ENCODE data around the gene MEPE. TPM values are rescaled to one million over a fixed set of nuclear protein-coding genes. Genes with fewer than 3 reads are reported as not detected.

MEPE gene
- total RNA-seq, 1 donor from 2014 or later: not detected

DNA sequence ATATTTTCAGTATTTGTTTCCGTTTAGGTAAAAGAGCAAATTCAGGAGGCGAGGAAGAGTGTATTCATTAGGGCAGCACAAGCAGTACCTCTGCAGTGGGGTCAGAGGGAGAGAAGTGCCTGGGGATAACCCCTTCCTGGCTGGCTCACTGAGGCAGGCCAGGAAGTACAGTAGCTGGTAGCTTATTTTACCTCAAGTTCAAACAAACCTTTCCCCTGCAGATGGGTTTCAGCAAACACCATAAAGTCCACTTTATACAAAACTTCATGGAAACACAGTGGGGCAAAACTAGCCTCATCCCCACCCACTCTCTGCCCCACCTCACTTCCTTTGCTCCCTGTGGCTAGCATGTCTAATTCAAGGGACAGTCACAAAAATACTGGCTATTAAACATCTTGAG, 29.5 kb downstream of the MEPE start:
- H3K9me3 Mint-ChIP-seq (ENCODE audit: low read depth): peaks cover 14% of the 10 kb centered on the region
- peaks cover 20% of the 10 kb centered on the region for H3K4me1 Mint-ChIP-seq (ENCODE audit: low read depth)
- TF ChIP-seq, protein P1, sequence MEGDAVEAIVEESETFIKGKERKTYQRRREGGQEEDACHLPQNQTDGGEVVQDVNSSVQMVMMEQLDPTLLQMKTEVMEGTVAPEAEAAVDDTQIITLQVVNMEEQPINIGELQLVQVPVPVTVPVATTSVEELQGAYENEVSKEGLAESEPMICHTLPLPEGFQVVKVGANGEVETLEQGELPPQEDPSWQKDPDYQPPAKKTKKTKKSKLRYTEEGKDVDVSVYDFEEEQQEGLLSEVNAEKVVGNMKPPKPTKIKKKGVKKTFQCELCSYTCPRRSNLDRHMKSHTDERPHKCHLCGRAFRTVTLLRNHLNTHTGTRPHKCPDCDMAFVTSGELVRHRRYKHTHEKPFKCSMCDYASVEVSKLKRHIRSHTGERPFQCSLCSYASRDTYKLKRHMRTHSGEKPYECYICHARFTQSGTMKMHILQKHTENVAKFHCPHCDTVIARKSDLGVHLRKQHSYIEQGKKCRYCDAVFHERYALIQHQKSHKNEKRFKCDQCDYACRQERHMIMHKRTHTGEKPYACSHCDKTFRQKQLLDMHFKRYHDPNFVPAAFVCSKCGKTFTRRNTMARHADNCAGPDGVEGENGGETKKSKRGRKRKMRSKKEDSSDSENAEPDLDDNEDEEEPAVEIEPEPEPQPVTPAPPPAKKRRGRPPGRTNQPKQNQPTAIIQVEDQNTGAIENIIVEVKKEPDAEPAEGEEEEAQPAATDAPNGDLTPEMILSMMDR (IDR thresholded peaks at IDR 0.05; ENCODE audit: unreplicated experiment): no peak
- no peak for DNase-seq (ENCODE audit: low spot score, unreplicated experiment)
- peaks cover 13% of the 10 kb centered on the region for H3K36me3 Mint-ChIP-seq (ENCODE audit: insufficient read depth)
- H3K27me3 Mint-ChIP-seq: peaks cover 2% of the 10 kb centered on the region
- H3K27ac Mint-ChIP-seq: no peak overlapping the region
- H3K4me3 Mint-ChIP-seq (ENCODE audit: low read depth): no peak overlapping the region

DNA sequence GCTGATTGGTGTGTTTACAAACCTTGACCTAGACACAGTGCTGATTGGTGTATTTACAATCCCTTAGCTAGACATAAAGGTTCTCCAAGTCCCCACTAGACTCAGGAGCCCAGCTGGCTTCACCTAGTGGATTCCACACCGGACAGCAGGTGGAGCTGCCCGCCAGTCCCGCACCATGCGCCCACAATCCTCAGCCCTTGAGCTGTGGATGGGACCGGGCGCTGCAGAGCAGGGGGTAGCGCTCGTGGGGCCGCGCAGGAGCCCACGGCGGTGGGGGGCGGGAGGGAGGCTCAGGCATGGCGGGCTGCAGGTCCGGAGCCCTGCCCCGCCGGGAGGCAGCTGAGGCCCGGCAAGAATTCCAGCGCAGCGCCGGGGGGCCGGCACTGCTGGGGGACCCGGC, 30.7 kb downstream of the MEPE start:
- H3K4me3 Mint-ChIP-seq (ENCODE audit: low read depth): no peak overlapping the region
- H3K4me1 Mint-ChIP-seq (ENCODE audit: low read depth): peaks cover 19% of the 10 kb centered on the region
- H3K27ac Mint-ChIP-seq: no peak overlapping the region
- TF ChIP-seq, protein P1 (IDR thresholded peaks at IDR 0.05; ENCODE audit: unreplicated experiment): no peak
- H3K9me3 Mint-ChIP-seq (ENCODE audit: low read depth): peaks cover 20% of the 10 kb centered on the region
- H3K27me3 Mint-ChIP-seq: peaks cover 2% of the 10 kb centered on the region
- DNase-seq (ENCODE audit: low spot score, unreplicated experiment): no peak
- peaks cover 13% of the 10 kb centered on the region for H3K36me3 Mint-ChIP-seq (ENCODE audit: insufficient read depth)

DNA sequence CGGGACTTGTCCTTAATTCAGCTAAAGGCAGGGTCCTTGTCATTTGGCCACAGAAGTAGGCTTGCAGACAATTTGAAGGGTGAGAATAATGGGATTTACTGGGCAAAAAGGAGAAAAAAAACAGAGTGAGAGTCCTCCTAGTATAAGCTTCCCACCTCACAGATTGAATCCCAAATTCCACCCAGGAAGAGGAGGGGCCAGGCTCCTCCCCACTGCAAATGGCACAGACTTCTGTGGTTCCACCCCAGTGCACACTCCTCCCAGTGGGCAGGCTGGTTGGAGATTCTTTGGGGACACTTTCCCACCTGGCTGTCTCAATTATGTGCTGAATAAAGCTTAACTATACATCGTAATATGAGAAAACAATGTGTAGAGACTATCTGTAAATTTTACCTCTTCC, 31.6 kb downstream of the MEPE start:
- Mint-ChIP-seq H3K36me3 (ENCODE audit: insufficient read depth) (peaks cover 13% of the 10 kb centered on the region), H3K4me1 (ENCODE audit: low read depth) (peaks cover 19% of the 10 kb centered on the region), H3K9me3 (ENCODE audit: low read depth) (peaks cover 17% of the 10 kb centered on the region), H3K27ac (no peak overlapping the region), H3K4me3 (ENCODE audit: low read depth) (no peak overlapping the region), H3K27me3 (no peaks in the 10 kb centered on the region)
- TF ChIP-seq, protein P1 (IDR thresholded peaks at IDR 0.05; ENCODE audit: unreplicated experiment): no peak
- no peak for DNase-seq (ENCODE audit: low spot score, unreplicated experiment)

DNA sequence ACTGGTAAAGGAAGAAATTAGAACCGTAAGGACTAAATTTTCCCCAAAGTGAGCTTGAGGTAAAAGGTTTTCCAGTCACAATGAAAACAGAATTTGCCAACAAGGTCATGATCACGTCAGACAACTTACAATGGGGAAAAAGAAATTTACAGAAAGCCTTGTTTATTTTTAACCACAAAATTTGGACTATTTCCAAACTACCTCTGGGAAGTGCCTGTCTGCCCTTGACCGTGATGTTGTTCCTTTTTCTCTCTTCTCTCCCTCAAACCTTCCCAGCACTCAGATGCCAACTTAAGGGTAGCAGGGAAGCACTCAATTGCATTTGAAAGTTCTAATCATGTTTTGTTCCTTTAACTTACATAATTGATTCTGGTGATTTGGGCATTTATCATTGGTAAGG, 32.5 kb downstream of the MEPE start:
- peak overlapping the region; percentile 94 for H3K27ac Mint-ChIP-seq
- peaks cover 17% of the 10 kb centered on the region for H3K9me3 Mint-ChIP-seq (ENCODE audit: low read depth)
- H3K27me3 Mint-ChIP-seq: no peaks in the 10 kb centered on the region

DNA sequence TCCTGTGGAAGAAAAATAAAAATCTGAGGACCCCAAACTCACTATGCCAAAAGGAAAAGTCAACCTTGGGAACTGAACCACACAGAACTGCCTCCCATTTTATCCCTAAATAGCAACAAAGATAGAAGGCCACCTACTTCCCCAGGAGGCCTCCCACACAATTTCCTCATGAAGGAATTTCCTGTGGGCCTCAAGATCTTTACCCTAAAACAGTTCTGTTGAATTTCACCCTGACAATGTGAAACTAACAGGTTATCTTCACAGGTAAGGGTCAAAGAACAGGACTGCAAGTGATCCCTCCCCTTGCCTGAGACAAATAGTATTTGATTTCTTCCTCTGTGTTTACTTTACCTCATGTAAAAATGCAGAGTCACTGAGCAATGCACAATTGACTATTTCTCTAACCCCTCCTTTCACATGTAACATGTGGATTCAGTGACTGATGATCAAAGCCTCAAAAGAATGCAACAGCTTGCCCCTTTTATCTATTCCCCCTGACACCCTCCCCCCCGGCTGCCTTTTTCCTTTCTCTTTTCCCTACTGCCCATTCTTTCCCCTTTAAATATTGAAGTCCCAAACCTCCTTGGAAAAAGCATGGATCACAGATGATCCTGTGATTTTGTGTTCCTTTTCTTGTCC, 33.3 kb downstream of the MEPE start:
- peak overlapping the region; percentile 17 for H3K4me3 Mint-ChIP-seq (ENCODE audit: low read depth)

More for the DNA sequence above, 32.5 kb downstream of the MEPE start:
- Mint-ChIP-seq H3K4me1 (ENCODE audit: low read depth) (peaks cover 19% of the 10 kb centered on the region), H3K36me3 (ENCODE audit: insufficient read depth) (peaks cover 13% of the 10 kb centered on the region), H3K4me3 (ENCODE audit: low read depth) (no peak overlapping the region)
- TF ChIP-seq, protein P1 (IDR thresholded peaks at IDR 0.05; ENCODE audit: unreplicated experiment): no peak
- no peak for DNase-seq (ENCODE audit: low spot score, unreplicated experiment)

More for the DNA sequence above, 33.3 kb downstream of the MEPE start:
- Mint-ChIP-seq H3K9me3 (ENCODE audit: low read depth) (peaks cover 17% of the 10 kb centered on the region), H3K36me3 (ENCODE audit: insufficient read depth) (peaks cover 13% of the 10 kb centered on the region), H3K27me3 (no peaks in the 10 kb centered on the region), H3K27ac (peak overlapping the region; percentile 94), H3K4me1 (ENCODE audit: low read depth) (peaks cover 19% of the 10 kb centered on the region)
- TF ChIP-seq, protein P1 (IDR thresholded peaks at IDR 0.05; ENCODE audit: unreplicated experiment): no peak
- DNase-seq (ENCODE audit: low spot score, unreplicated experiment): no peak

Data from progenitor cell of endocrine pancreas (in vitro differentiated cells).